ENCODE measurements around the gene TREH.

The TREH gene

GRCh38 chr11:118644496-118644895, 35.0 kb downstream of the TREH start:
- Histone ChIP-seq H3K9me3 (no peaks in the 10 kb centered on the region), H3K36me3 (no peaks in the 10 kb centered on the region), H3K27me3 (no peaks in the 10 kb centered on the region), H3K4me1 (ENCODE audit: control insufficient read depth in 1 of 2, insufficient read depth in 1 of 2, low read depth in 1 of 2, low read length in 1 of 2) (no peaks in the 10 kb centered on the region), H3K4me3 (ENCODE audit: low read depth in 1 of 2, low read length in 1 of 2) (no peak overlapping the region), H3K27ac (no peak overlapping the region)
- TF ChIP-seq CTCF (IDR thresholded peaks at IDR 0.05) = no peak

- no peak for TF ChIP-seq CTCF (IDR thresholded peaks at IDR 0.05)
- Histone ChIP-seq H3K4me3 (ENCODE audit: low read depth in 1 of 2, low read length in 1 of 2) (no peak overlapping the region), H3K27me3 (no peaks in the 10 kb centered on the region), H3K27ac (no peak overlapping the region), H3K9me3 (no peaks in the 10 kb centered on the region), H3K36me3 (no peaks in the 10 kb centered on the region), H3K4me1 (ENCODE audit: control insufficient read depth in 1 of 2, insufficient read depth in 1 of 2, low read depth in 1 of 2, low read length in 1 of 2) (no peaks in the 10 kb centered on the region)
These were observed 35.5 kb downstream of the TREH start for GRCh38 chr11:118643995-118644345.

- no peak overlapping the region for H3K27ac ChIP-seq
- no peak for TF ChIP-seq CTCF (IDR thresholded peaks at IDR 0.05)
- H3K36me3 ChIP-seq = no peaks in the 10 kb centered on the region
- H3K4me1 ChIP-seq (ENCODE audit: control insufficient read depth in 1 of 2, insufficient read depth in 1 of 2, low read depth in 1 of 2, low read length in 1 of 2) = no peaks in the 10 kb centered on the region
- H3K9me3 ChIP-seq = no peaks in the 10 kb centered on the region
- no peak overlapping the region for H3K4me3 ChIP-seq (ENCODE audit: low read depth in 1 of 2, low read length in 1 of 2)
- no peaks in the 10 kb centered on the region for H3K27me3 ChIP-seq
These were observed 36.1 kb downstream of the TREH start for GRCh38 chr11:118643142-118643994.

GRCh38 chr11:118641397-118642019, 37.9 kb downstream of the TREH start:
- no peaks in the 10 kb centered on the region for H3K4me1 ChIP-seq (ENCODE audit: control insufficient read depth in 1 of 2, insufficient read depth in 1 of 2, low read depth in 1 of 2, low read length in 1 of 2)
- TF ChIP-seq CTCF (IDR thresholded peaks at IDR 0.05) = no peak
- H3K9me3 ChIP-seq = no peaks in the 10 kb centered on the region
- H3K36me3 ChIP-seq = no peaks in the 10 kb centered on the region
- no peak overlapping the region for H3K27ac ChIP-seq
- no peaks in the 10 kb centered on the region for H3K27me3 ChIP-seq
- H3K4me3 ChIP-seq (ENCODE audit: low read depth in 1 of 2, low read length in 1 of 2) = no peak overlapping the region

GRCh38 chr11:118640332-118641154, 38.9 kb downstream of the TREH start:
- H3K27me3 ChIP-seq = peaks cover 4% of the 10 kb centered on the region
- TF ChIP-seq CTCF (IDR thresholded peaks at IDR 0.05) = no peak
- no peaks in the 10 kb centered on the region for H3K36me3 ChIP-seq
- H3K4me3 ChIP-seq (ENCODE audit: low read depth in 1 of 2, low read length in 1 of 2) = no peak overlapping the region
- no peaks in the 10 kb centered on the region for H3K4me1 ChIP-seq (ENCODE audit: control insufficient read depth in 1 of 2, insufficient read depth in 1 of 2, low read depth in 1 of 2, low read length in 1 of 2)
- no peaks in the 10 kb centered on the region for H3K9me3 ChIP-seq
- no peak overlapping the region for H3K27ac ChIP-seq

All from neutrophil (primary cell).